Motor neuron (in vitro differentiated cells): Measurements from ENCODE around the gene MRPL27. TPM values are rescaled to one million over a fixed set of nuclear protein-coding genes. Genes with fewer than 3 reads are reported as not detected.
"Not testable (repeated sequence)": the region's sequence is repeated elsewhere in the genome, so short reads cannot be mapped to it uniquely, and the experiment has no call there.

Source experiments
- ATAC-seq, 8 experiments: fragments of 200-7000 bp; cut with Tn5 transposase; replicated peaks in 6 of 8; 2 replicates each; pipeline ENCODE4 v1.8.0; 2021; ENCODE audit warnings: mild to moderate bottlenecking in 8 of 8, moderate library complexity in 8 of 8
- H3K27ac ChIP-seq, 2 donors: fragments of 250-450 bp; sonication (Bioruptor Pico); 2 replicates each; pipeline ENCODE4 v1.9.0; 2021; ENCODE audit warnings: antibody characterized with exemption in 2 of 2, mild to moderate bottlenecking in 2 of 2, moderate library complexity in 1 of 2
- H3K4me1 ChIP-seq, 2 donors: fragments of 250-450 bp; sonication (Bioruptor Pico); replicated peaks in 1 of 2; 2 replicates each; pipeline ENCODE4 v1.6.1; 2021; ENCODE audit warnings: antibody characterized with exemption in 2 of 2, mild to moderate bottlenecking in 2 of 2, moderate library complexity in 1 of 2
- H3K4me3 ChIP-seq, 5 donors: fragments of 250-450 bp; sonication (Bioruptor Pico); 2 replicates each; pipeline ENCODE4 v1.9.0; 2021; ENCODE audit warnings: antibody characterized with exemption in 5 of 5, mild to moderate bottlenecking in 5 of 5, moderate library complexity in 4 of 5
- WGBS, 10 experiments: fragments of 450-650 bp; shearing (Covaris generic); methylation state at CpG; one replicate each; pipeline ENCODE4 v1.0.0; 2022; 5-methylcytosine and 5-hydroxymethylcytosine counted together
- in situ Hi-C, 9 experiments: fragments of 400-800 bp; cut with MboI; loops; one replicate each; pipeline ENCODE4 v1.15.0; 2021; ENCODE audit warnings: low sequenced_read_pairs in 9 of 9, low pct_unique_long_range_greater_than_20kb in 2 of 9; ENCODE audit not compliant: unreplicated experiment in 9 of 9
- total RNA-seq, 8 experiments: library from RNA; unstranded; fragments of 300-600 nt; gene quantifications; 2 replicates each; pipeline versions ENCODE4 v1.2.3 to v1.2.4, GENCODE V29; 2022

The MRPL27 gene
- 100 to 1,000 TPM in 3 of 8 experiments, 10 to 100 TPM in 5; 54.3 to 138 (median 94.4) TPM for total RNA-seq

- WGBS, 10 experiments = 0 to 7% (median 1%) methylated on average over 1 to 18 of the region's 42 CpGs; no CpG with 5 or more reads in 1 of the 10 experiments
These were observed at the start of gene MRPL27, which contains the start of gene EME1 for GRCh38 chr17:50372758-50373556. Gene MRPL27 (minus strand): TSS chr17:50373184. CDS start chr17:50373170, 14 bp downstream. Gene EME1 (plus strand): TSS chr17:50373229. CDS start chr17:50375209, 1,980 bp downstream.

GRCh38 chr17:50422738-50423137, 49.8 kb upstream of the MRPL27 start:
- no peak overlapping the region for H3K27ac ChIP-seq
- H3K4me3 ChIP-seq = no peak overlapping the region
- peaks cover 23 to 27% of the 10 kb centered on the region in 2 donors for H3K4me1 ChIP-seq
- WGBS, 10 experiments = 71 to 100% (median 100%) methylated on average over 1 of the region's 2 CpGs; no CpG with 5 or more reads in 3 of the 10 experiments
- in situ Hi-C loops = no loop called here
- no peak for ATAC-seq

More at GRCh38 chr17:50372758-50373556, at the start of gene MRPL27, which contains the start of gene EME1:
- H3K27ac ChIP-seq = peak within 1 kb of the TSS; percentile 97 to 99
- peaks cover 8 to 12% of the 10 kb centered on the region in 2 donors for H3K4me1 ChIP-seq
- ATAC-seq = peak; percentile 93 to 98 (median 95)
- in situ Hi-C loops = no loop called here
- peak within 1 kb of the TSS; percentile 71 to 90 (median 89) for H3K4me3 ChIP-seq

GRCh38 chr17:50421308-50422051, 48.5 kb upstream of the MRPL27 start:
- in situ Hi-C loops = no loop called here
- 11 to 94% (median 66%) methylated on average over 2 to 3 of the region's 3 CpGs; no CpG with 5 or more reads in 1 of the 10 experiments for WGBS, 10 experiments
- peak in 2 of 8 experiments; percentile 12 to 25 for ATAC-seq
- peaks cover 18% of the 10 kb centered on the region in 2 donors for H3K4me1 ChIP-seq
- H3K4me3 ChIP-seq = no peak overlapping the region
- H3K27ac ChIP-seq = no peak overlapping the region

GRCh38 chr17:50420419-50421112, 47.6 kb upstream of the MRPL27 start:
- no peak overlapping the region for H3K27ac ChIP-seq
- ATAC-seq = peak in 2 of 8 experiments; percentile 37 to 73
- in situ Hi-C loops = no loop called here
- 0 to 100% (median 86%) methylated on average over 1 to 5 of the region's 6 CpGs; no CpG with 5 or more reads in 2 of the 10 experiments for WGBS, 10 experiments
- H3K4me1 ChIP-seq = peaks cover 13 to 15% of the 10 kb centered on the region in 2 donors
- no peak overlapping the region for H3K4me3 ChIP-seq

- peaks cover 8 to 11% of the 10 kb centered on the region in 2 donors for H3K4me1 ChIP-seq
- H3K4me3 ChIP-seq, ATAC-seq, in situ Hi-C loops, H3K27ac ChIP-seq: not testable (repeated sequence)
- 81 to 100% (median 92%) methylated on average over 1 to 6 of the region's 10 CpGs; no CpG with 5 or more reads in 2 of the 10 experiments for WGBS, 10 experiments
These were observed 46.6 kb upstream of the MRPL27 start for GRCh38 chr17:50419577-50419976.

GRCh38 chr17:50414808-50415207, 41.8 kb upstream of the MRPL27 start:
- in situ Hi-C loops = no loop called here
- H3K27ac ChIP-seq = no peak overlapping the region
- WGBS, 10 experiments = 20 to 73% (median 66%) methylated on average over 1 to 3 of the region's 3 CpGs
- H3K4me3 ChIP-seq = no peak overlapping the region
- ATAC-seq = no peak
- no peaks in the 10 kb centered on the region for H3K4me1 ChIP-seq

- 0 to 100% (median 64%) methylated on average over 1 to 4 of the region's 4 CpGs; no CpG with 5 or more reads in 2 of the 10 experiments for WGBS, 10 experiments
- Histone ChIP-seq H3K4me1 (no peaks in the 10 kb centered on the region), H3K27ac (no peak overlapping the region), H3K4me3 (no peak overlapping the region)
- in situ Hi-C loops = no loop called here
- no peak for ATAC-seq
These were observed 39.3 kb upstream of the MRPL27 start for GRCh38 chr17:50412188-50412732.

- no peak for ATAC-seq
- Histone ChIP-seq H3K4me1 (no peaks in the 10 kb centered on the region), H3K27ac (no peak overlapping the region), H3K4me3 (no peak overlapping the region)
- 60 to 90% (median 83%) methylated on average over 1 to 3 of the region's 4 CpGs; no CpG with 5 or more reads in 3 of the 10 experiments for WGBS, 10 experiments
- in situ Hi-C loops = no loop called here
These were observed 34.9 kb upstream of the MRPL27 start for GRCh38 chr17:50407921-50408320.

- no peak for ATAC-seq
- in situ Hi-C loops = no loop called here
- Histone ChIP-seq H3K4me1 (no peaks in the 10 kb centered on the region), H3K27ac (no peak overlapping the region), H3K4me3 (no peak overlapping the region)
- 11 to 47% (median 29%) methylated on average over 1 to 4 of the region's 5 CpGs; no CpG with 5 or more reads in 2 of the 10 experiments for whole genome bisulfite sequencing, 10 experiments
These were observed 33.6 kb upstream of the MRPL27 start for GRCh38 chr17:50406578-50406977.

- H3K4me3 ChIP-seq, H3K4me1 ChIP-seq, in situ Hi-C loops, H3K27ac ChIP-seq, ATAC-seq: not testable (repeated sequence)
- WGBS, 10 experiments = 17 to 100% (median 47%) methylated on average over 1 to 3 of the region's 4 CpGs; no CpG with 5 or more reads in 5 of the 10 experiments
These were observed 32.4 kb upstream of the MRPL27 start for GRCh38 chr17:50405351-50405750.

- WGBS, 10 experiments = 82 to 100% (median 93%) methylated on average over 2 to 6 of the region's 8 CpGs; no CpG with 5 or more reads in 5 of the 10 experiments
- in situ Hi-C loops, ATAC-seq: not testable (repeated sequence)
These were observed 26.6 kb upstream of the MRPL27 start for GRCh38 chr17:50399591-50399990.

GRCh38 chr17:50398672-50399071, 25.7 kb upstream of the MRPL27 start:
- peaks cover 10 to 12% of the 10 kb centered on the region in 2 donors for H3K4me1 ChIP-seq
- H3K4me3 ChIP-seq, ATAC-seq, in situ Hi-C loops, H3K27ac ChIP-seq: not testable (repeated sequence)
- 13 to 100% (median 70%) methylated on average over 1 to 2 of the region's 3 CpGs; no CpG with 5 or more reads in 4 of the 10 experiments for WGBS, 10 experiments

More at GRCh38 chr17:50399591-50399990, 26.6 kb upstream of the MRPL27 start:
- H3K4me1 ChIP-seq = peaks cover 10 to 12% of the 10 kb centered on the region in 2 donors
- not testable (repeated sequence) for H3K4me3 ChIP-seq, H3K27ac ChIP-seq
